Measurements from ENCODE around the gene FTH1. TPM values are rescaled to one million over a fixed set of nuclear protein-coding genes. Genes with fewer than 3 reads are reported as not detected.

Gene FTH1
- 1,000 to 10,000 TPM; 3,413 to 10,000 (median 8,267) TPM for polyA plus RNA-seq
- long read RNA-seq, donor 1, transcript FTH1-212 (5 exons, 825 nt): minor isoform, 26 of 6,404 reads
- long read RNA-seq, donor 1, transcript FTH1-201 (4 exons, 1,229 nt): major isoform, 5,266 of 6,404 reads
- long read RNA-seq, donor 1, transcript FTH1-211 (3 exons, 788 nt): minor isoform, 126 of 6,404 reads
- long read RNA-seq, donor 1, transcript FTH1-208 (4 exons, 912 nt): minor isoform, 44 of 6,404 reads
- long read RNA-seq, donor 1, partial matches to known transcripts: 509 of 6,404 reads
- long read RNA-seq, donor 1, other reads (novel, unspliced or antisense): 414 of 6,404 reads
- long read RNA-seq, donor 2, transcript FTH1-211 (3 exons, 788 nt): minor isoform, 6 of 869 reads
- long read RNA-seq, donor 2, transcript FTH1-201 (4 exons, 1,229 nt): major isoform, 762 of 869 reads
- long read RNA-seq, donor 2, transcript FTH1-208 (4 exons, 912 nt): minor isoform, 6 of 869 reads
- long read RNA-seq, donor 2, partial matches to known transcripts: 53 of 869 reads
- long read RNA-seq, donor 2, other reads (novel, unspliced or antisense): 38 of 869 reads
- long read RNA-seq, donor 3, transcript FTH1-208 (4 exons, 912 nt): minor isoform, 13 of 1,963 reads
- long read RNA-seq, donor 3, transcript FTH1-201 (4 exons, 1,229 nt): major isoform, 1,483 of 1,963 reads
- long read RNA-seq, donor 3, transcript FTH1-211 (3 exons, 788 nt): minor isoform, 80 of 1,963 reads
- long read RNA-seq, donor 3, partial matches to known transcripts: 336 of 1,963 reads
- long read RNA-seq, donor 3, other reads (novel, unspliced or antisense): 45 of 1,963 reads
- long read RNA-seq, donor 4, transcript FTH1-201 (4 exons, 1,229 nt): major isoform, 54 of 64 reads
- long read RNA-seq, donor 4, partial matches to known transcripts: 8 of 64 reads
- long read RNA-seq, donor 4, other reads (novel, unspliced or antisense): 0 of 64 reads
- long read RNA-seq, donor 5, transcript FTH1-201 (4 exons, 1,229 nt): major isoform, 631 of 947 reads
- long read RNA-seq, donor 5, transcript FTH1-211 (3 exons, 788 nt): minor isoform, 47 of 947 reads
- long read RNA-seq, donor 5, partial matches to known transcripts: 259 of 947 reads
- long read RNA-seq, donor 5, other reads (novel, unspliced or antisense): 5 of 947 reads
- long read RNA-seq, donor 6, transcript FTH1-211 (3 exons, 788 nt): minor isoform, 40 of 2,348 reads
- long read RNA-seq, donor 6, transcript FTH1-201 (4 exons, 1,229 nt): major isoform, 2,032 of 2,348 reads
- long read RNA-seq, donor 6, transcript FTH1-208 (4 exons, 912 nt): minor isoform, 10 of 2,348 reads
- long read RNA-seq, donor 6, partial matches to known transcripts: 209 of 2,348 reads
- long read RNA-seq, donor 6, other reads (novel, unspliced or antisense): 51 of 2,348 reads
- long read RNA-seq, donor 7: 0 reads
- long read RNA-seq, donor 8, transcript FTH1-201 (4 exons, 1,229 nt): major isoform, 127 of 139 reads
- long read RNA-seq, donor 8, partial matches to known transcripts: 9 of 139 reads
- long read RNA-seq, donor 8, other reads (novel, unspliced or antisense): 0 of 139 reads
- long read RNA-seq, donor 9, transcript FTH1-208 (4 exons, 912 nt): minor isoform, 5 of 642 reads
- long read RNA-seq, donor 9, transcript FTH1-211 (3 exons, 788 nt): minor isoform, 10 of 642 reads
- long read RNA-seq, donor 9, transcript FTH1-201 (4 exons, 1,229 nt): major isoform, 540 of 642 reads
- long read RNA-seq, donor 9, partial matches to known transcripts: 75 of 642 reads
- long read RNA-seq, donor 9, other reads (novel, unspliced or antisense): 7 of 642 reads
- long read RNA-seq, donor 10, transcript FTH1-208 (4 exons, 912 nt): minor isoform, 14 of 2,166 reads
- long read RNA-seq, donor 10, transcript FTH1-212 (5 exons, 825 nt): minor isoform, 6 of 2,166 reads
- long read RNA-seq, donor 10, transcript FTH1-201 (4 exons, 1,229 nt): major isoform, 1,903 of 2,166 reads
- long read RNA-seq, donor 10, transcript FTH1-211 (3 exons, 788 nt): minor isoform, 35 of 2,166 reads
- long read RNA-seq, donor 10, partial matches to known transcripts: 146 of 2,166 reads
- long read RNA-seq, donor 10, other reads (novel, unspliced or antisense): 58 of 2,166 reads

DNA sequence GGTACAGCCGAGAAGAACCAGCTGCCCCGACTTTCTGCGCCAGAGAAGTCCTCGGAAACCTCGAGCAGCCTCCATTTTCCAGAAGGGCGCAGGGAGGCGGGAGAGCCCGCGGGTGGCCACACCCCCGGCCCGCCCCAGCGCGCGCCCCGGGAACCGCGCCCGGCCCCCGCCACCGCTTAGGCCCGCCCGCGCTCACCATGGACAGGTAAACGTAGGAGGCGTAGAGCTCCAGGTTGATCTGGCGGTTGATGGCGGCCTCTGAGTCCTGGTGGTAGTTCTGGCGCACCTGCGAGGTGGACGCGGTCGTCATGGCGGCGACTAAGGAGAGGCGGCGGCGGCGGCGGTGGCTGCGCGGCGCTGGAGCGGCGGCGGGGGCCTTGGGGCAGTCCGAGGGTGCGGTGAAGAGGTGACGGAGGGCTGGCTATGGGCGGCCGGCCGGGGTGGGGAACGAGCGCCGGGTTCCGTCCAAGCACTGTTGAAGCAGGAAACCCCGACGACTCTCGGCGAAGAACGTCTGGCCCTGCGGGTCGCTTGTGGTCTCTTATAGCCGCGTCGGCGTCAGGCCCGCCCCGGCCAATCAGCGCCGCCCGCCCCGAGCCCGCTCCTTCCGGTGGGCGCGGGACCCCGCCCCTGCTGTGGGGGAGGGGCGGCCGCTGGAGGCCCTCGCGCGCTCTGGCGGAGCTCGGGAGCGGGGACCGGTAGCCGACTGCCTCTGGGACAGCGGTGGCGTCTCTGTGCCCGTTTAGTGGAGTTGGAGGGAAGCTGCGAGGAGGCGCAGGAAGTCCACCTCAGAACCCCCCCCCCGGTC lies at the start of gene FTH1:
TSS of gene FTH1 (minus strand) at position 519 of the 808 bp plus-strand sequence. CDS start at position 310, 209 bp downstream.
- 1 to 3% (median 3%) methylated on average over 67 to 93 of the region's 93 CpGs for WGBS, 3 donors

DNA sequence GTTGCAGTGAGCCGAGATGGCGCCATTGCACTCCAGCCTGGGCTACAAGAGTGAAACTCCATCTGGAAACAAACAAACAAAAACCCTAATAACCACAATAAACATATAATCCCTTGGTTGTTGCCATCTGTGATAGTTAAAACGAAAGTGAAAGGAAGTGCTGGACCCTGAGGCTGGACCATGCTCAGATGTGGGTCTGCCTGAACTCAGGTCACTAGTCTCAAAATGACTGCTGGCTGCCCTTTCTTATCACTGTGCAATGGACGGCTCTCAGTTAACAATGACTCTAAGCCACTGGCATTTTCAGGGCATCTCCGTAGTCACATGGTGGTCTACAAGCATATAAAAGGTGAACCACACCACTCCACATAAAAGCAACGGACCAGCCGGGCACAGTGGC lies 48.2 kb upstream of the FTH1 start:
- 67 to 70% (median 68%) methylated on average over 7 of the region's 7 CpGs for WGBS, 3 donors
- Histone ChIP-seq H3K4me1 (ENCODE audit: control insufficient read depth in 3 of 3, insufficient read depth in 2 of 3, low read depth in 1 of 3, low read length in 2 of 3) (peaks cover 0 to 9% (median 7%) of the 10 kb centered on the region in 3 donors), H3K4me3 (ENCODE audit: low read depth in 1 of 3, low read length in 3 of 3) (no peak overlapping the region), H3K27me3 (ENCODE audit: control insufficient read depth in 3 of 3, insufficient read depth in 3 of 3, low read length in 3 of 3) (no peaks in the 10 kb centered on the region), H3K9me3 (ENCODE audit: control insufficient read depth in 2 of 2, insufficient read depth in 1 of 2, low read depth in 1 of 2, low read length in 1 of 2) (peaks cover 0 to 8% of the 10 kb centered on the region in 2 donors), H3K36me3 (ENCODE audit: control insufficient read depth in 3 of 3, insufficient read depth in 2 of 3, low read depth in 1 of 3, low read length in 3 of 3) (no peaks in the 10 kb centered on the region), H3K27ac (ENCODE audit: low read depth in 1 of 3, low read length in 2 of 3) (peak overlapping the region in 1 of 3 donors; percentile 3)
- peak in 1 of 2 donors; percentile 54 for DNase-seq
- no peak for FAIRE-seq

More for the DNA sequence above, at the start of gene FTH1:
- Histone ChIP-seq H3K36me3 (ENCODE audit: control insufficient read depth in 3 of 3, insufficient read depth in 2 of 3, low read depth in 1 of 3, low read length in 3 of 3) (peaks cover 0 to 35% (median 7%) of the 10 kb centered on the region in 3 donors), H3K27me3 (ENCODE audit: control insufficient read depth in 3 of 3, insufficient read depth in 3 of 3, low read length in 3 of 3) (no peaks in the 10 kb centered on the region), H3K27ac (ENCODE audit: low read depth in 1 of 3, low read length in 2 of 3) (peak within 1 kb of the TSS; percentile 96 to 99 (median 98)), H3K9me3 (ENCODE audit: control insufficient read depth in 2 of 2, insufficient read depth in 1 of 2, low read depth in 1 of 2, low read length in 1 of 2) (no peaks in the 10 kb centered on the region), H3K4me3 (ENCODE audit: low read depth in 1 of 3, low read length in 3 of 3) (peak within 1 kb of the TSS; percentile 81 to 95 (median 88)), H3K4me1 (ENCODE audit: control insufficient read depth in 3 of 3, insufficient read depth in 2 of 3, low read depth in 1 of 3, low read length in 2 of 3) (peaks cover 6 to 59% (median 12%) of the 10 kb centered on the region in 3 donors)
- DNase-seq: peak; percentile 93 to 96
- FAIRE-seq: no peak

DNA sequence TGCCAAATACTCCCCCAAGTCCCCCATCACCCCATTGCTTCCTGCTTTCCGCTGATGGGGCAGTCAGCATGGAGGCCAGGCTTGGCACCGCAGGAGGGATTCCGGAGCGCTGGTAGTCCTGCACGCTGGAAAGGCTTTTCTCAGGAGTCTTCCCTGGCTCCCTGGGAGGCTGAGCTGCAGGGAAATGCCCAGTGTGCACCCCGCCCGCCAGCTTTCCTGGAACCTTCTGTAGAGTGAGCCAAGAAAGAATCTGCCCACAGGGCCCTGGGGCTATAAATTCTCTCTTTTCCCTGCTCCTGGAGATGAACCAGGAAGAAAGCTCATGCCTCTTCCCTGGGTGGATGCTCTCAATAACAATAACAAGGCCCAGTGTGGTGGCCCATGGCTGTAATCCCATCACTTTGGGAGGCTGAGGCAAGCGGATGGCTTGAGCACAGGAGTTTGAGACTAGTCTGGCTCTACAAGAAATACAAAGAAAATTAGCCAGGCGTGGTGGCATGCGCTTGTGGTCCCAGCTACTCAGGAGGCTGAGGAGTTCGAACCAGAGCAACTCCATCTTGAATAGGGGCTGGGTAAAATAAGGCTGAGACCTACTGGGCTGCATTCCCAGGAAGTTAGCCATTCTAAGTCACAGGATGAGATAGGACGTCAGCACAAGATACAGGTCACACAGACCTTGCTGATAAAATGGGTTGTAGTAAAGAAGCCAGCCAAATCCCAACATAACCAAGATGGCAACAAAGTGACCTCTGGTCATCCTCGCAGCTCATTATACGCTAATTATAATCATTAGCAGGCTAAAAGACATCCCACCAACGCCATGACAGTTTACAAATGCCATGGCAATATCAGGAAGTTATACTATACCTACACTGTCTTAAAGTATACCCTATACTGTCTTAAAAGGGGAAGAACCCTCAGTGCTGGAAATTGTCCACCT lies 46.4 kb upstream of the FTH1 start:
- DNase-seq: no peak
- Histone ChIP-seq H3K27me3 (ENCODE audit: control insufficient read depth in 3 of 3, insufficient read depth in 3 of 3, low read length in 3 of 3) (no peaks in the 10 kb centered on the region), H3K36me3 (ENCODE audit: control insufficient read depth in 3 of 3, insufficient read depth in 2 of 3, low read depth in 1 of 3, low read length in 3 of 3) (no peaks in the 10 kb centered on the region), H3K4me3 (ENCODE audit: low read depth in 1 of 3, low read length in 3 of 3) (no peak overlapping the region), H3K4me1 (ENCODE audit: control insufficient read depth in 3 of 3, insufficient read depth in 2 of 3, low read depth in 1 of 3, low read length in 2 of 3) (peaks cover 0 to 9% (median 4%) of the 10 kb centered on the region in 3 donors), H3K9me3 (ENCODE audit: control insufficient read depth in 2 of 2, insufficient read depth in 1 of 2, low read depth in 1 of 2, low read length in 1 of 2) (no peaks in the 10 kb centered on the region), H3K27ac (ENCODE audit: low read depth in 1 of 3, low read length in 2 of 3) (peak overlapping the region in 1 of 3 donors; percentile 19)
- no peak for FAIRE-seq
- 74 to 82% (median 75%) methylated on average over 14 to 15 of the region's 15 CpGs for WGBS, 3 donors

GRCh38 chr11:62012832-62013461 lies 45.5 kb upstream of the FTH1 start:
- 43 to 69% (median 58%) methylated on average over 5 of the region's 5 CpGs for WGBS, 3 donors
- no peak for FAIRE-seq
- H3K9me3 ChIP-seq (ENCODE audit: control insufficient read depth in 2 of 2, insufficient read depth in 1 of 2, low read depth in 1 of 2, low read length in 1 of 2): no peaks in the 10 kb centered on the region
- peak; percentile 61 to 71 for DNase-seq
- H3K4me1 ChIP-seq (ENCODE audit: control insufficient read depth in 3 of 3, insufficient read depth in 2 of 3, low read depth in 1 of 3, low read length in 2 of 3): peaks cover 0 to 9% (median 4%) of the 10 kb centered on the region in 3 donors
- H3K4me3 ChIP-seq (ENCODE audit: low read depth in 1 of 3, low read length in 3 of 3): no peak overlapping the region
- no peaks in the 10 kb centered on the region for H3K36me3 ChIP-seq (ENCODE audit: control insufficient read depth in 3 of 3, insufficient read depth in 2 of 3, low read depth in 1 of 3, low read length in 3 of 3)
- no peaks in the 10 kb centered on the region for H3K27me3 ChIP-seq (ENCODE audit: control insufficient read depth in 3 of 3, insufficient read depth in 3 of 3, low read length in 3 of 3)
- peak overlapping the region in 1 of 3 donors; percentile 19 for H3K27ac ChIP-seq (ENCODE audit: low read depth in 1 of 3, low read length in 2 of 3)

DNA sequence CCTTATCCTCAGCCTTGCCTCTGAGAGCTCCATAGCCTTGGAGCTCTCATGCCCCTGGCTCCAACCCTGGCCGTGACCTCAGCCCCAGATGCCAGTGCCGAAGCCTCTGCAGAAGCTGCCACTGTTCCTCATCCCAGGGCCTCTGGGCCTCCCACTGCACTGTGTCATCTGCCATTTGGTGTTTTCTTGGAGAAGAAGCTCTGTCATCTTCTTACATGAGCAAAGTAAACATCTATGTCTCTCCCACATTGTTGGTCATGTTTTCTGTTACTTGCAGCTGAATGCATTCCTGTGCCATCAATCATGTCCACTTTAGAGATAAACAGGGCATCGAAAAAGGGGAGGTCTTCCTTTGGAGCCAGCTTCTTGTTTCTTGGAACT lies 45.0 kb upstream of the FTH1 start:
- Histone ChIP-seq H3K4me3 (ENCODE audit: low read depth in 1 of 3, low read length in 3 of 3) (no peak overlapping the region), H3K36me3 (ENCODE audit: control insufficient read depth in 3 of 3, insufficient read depth in 2 of 3, low read depth in 1 of 3, low read length in 3 of 3) (no peaks in the 10 kb centered on the region), H3K27me3 (ENCODE audit: control insufficient read depth in 3 of 3, insufficient read depth in 3 of 3, low read length in 3 of 3) (no peaks in the 10 kb centered on the region), H3K4me1 (ENCODE audit: control insufficient read depth in 3 of 3, insufficient read depth in 2 of 3, low read depth in 1 of 3, low read length in 2 of 3) (peaks cover 0 to 9% (median 4%) of the 10 kb centered on the region in 3 donors), H3K9me3 (ENCODE audit: control insufficient read depth in 2 of 2, insufficient read depth in 1 of 2, low read depth in 1 of 2, low read length in 1 of 2) (no peaks in the 10 kb centered on the region), H3K27ac (ENCODE audit: low read depth in 1 of 3, low read length in 2 of 3) (no peak overlapping the region)
- no peak for FAIRE-seq
- WGBS, 3 donors: 82 to 92% (median 86%) methylated on average over 3 of the region's 3 CpGs
- DNase-seq: no peak

GRCh38 chr11:62011881-62012280 lies 44.4 kb upstream of the FTH1 start:
- FAIRE-seq (no peak), DNase-seq (no peak)
- H3K36me3 ChIP-seq (ENCODE audit: control insufficient read depth in 3 of 3, insufficient read depth in 2 of 3, low read depth in 1 of 3, low read length in 3 of 3): no peaks in the 10 kb centered on the region
- no peaks in the 10 kb centered on the region for H3K9me3 ChIP-seq (ENCODE audit: control insufficient read depth in 2 of 2, insufficient read depth in 1 of 2, low read depth in 1 of 2, low read length in 1 of 2)
- 90 to 94% (median 92%) methylated on average over 9 of the region's 9 CpGs for WGBS, 3 donors
- peaks cover 0 to 9% (median 4%) of the 10 kb centered on the region in 3 donors for H3K4me1 ChIP-seq (ENCODE audit: control insufficient read depth in 3 of 3, insufficient read depth in 2 of 3, low read depth in 1 of 3, low read length in 2 of 3)
- no peak overlapping the region for H3K27ac ChIP-seq (ENCODE audit: low read depth in 1 of 3, low read length in 2 of 3)
- no peaks in the 10 kb centered on the region for H3K27me3 ChIP-seq (ENCODE audit: control insufficient read depth in 3 of 3, insufficient read depth in 3 of 3, low read length in 3 of 3)
- H3K4me3 ChIP-seq (ENCODE audit: low read depth in 1 of 3, low read length in 3 of 3): no peak overlapping the region

Data from small intestine (tissue), 16 donors.